NCI-H187 treated with DMSO at 0.1 percent for 48 hours (cell line): ENCODE results near the gene RERG.
"Not testable (repeated sequence)": the region's sequence is repeated elsewhere in the genome, so short reads cannot be mapped to it uniquely, and the experiment has no call there.

Source experiments
- DNase-seq: peaks from one replicate; lab custom pipeline; 2025; lab: John Stamatoyannopoulos, UW

Gene RERG

GRCh38 chr12:15143467-15143866 lies 77.8 kb downstream of the RERG start:
- DNase-seq: no peak

DNA sequence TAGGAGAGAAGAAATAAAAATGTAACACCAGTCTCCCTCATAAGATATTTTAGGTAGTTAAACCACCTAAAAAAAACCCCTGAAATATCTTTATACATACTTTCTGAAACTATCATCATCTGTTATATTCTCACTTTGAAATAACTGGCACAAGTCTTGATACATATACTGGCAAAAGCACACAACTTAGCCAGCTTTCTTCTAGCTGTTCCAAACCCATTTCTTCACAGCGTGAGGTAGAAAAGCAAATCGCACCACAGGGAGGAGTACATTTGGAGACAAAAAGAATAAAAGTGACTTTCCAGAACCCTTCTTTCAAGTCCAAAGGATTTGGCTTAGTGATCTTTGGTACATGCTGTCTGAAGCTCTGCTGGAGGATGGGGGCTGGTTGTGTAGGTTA lies 78.5 kb downstream of the RERG start:
- DNase-seq: no peak

- DNase-seq: no peak
These were observed 89.8 kb downstream of the RERG start for GRCh38 chr12:15131431-15131830.

- no peak for DNase-seq
These were observed 90.7 kb downstream of the RERG start for GRCh38 chr12:15130541-15130940.

DNA sequence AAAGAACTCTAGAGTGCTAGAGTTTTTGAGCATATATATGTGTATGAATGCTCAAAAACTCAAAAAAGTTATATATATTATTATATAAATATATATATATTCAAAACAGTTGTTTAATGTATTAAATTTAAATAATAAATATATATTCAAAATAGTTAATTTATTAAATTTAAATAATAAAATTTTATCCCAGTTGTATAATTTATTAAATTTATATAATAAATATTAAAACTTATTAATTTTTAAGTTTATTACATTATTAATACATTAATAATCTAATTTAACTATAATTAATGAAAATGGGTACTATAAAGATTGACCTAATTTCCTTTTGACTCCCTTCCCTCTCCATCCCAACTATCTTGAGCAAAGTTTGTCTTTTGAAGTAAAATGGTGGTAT lies 97.8 kb downstream of the RERG start:
- no peak for DNase-seq

GRCh38 chr12:15122344-15122743 lies 98.9 kb downstream of the RERG start:
- no peak for DNase-seq

DNA sequence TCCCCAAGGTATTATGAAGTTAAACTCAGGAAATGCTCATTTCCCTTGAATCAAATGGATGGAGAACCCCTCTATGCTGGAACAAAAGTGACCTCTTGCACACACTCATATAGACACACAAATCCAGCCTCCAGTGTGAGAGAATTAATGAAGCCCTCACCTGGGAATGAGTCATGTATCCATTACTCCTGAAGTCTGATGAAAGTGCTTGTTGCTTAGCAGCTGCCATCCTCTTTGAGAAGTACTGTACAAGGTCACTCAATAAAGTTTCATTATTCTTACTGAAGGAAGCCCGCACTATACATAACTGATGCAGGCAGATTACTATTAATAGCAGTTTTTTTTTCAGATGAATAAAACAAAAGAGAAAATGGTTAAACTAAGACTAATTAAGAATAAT lies 102.3 kb downstream of the RERG start:
- DNase-seq: no peak

GRCh38 chr12:15116983-15117382 lies 104.2 kb downstream of the RERG start:
- no peak for DNase-seq

DNA sequence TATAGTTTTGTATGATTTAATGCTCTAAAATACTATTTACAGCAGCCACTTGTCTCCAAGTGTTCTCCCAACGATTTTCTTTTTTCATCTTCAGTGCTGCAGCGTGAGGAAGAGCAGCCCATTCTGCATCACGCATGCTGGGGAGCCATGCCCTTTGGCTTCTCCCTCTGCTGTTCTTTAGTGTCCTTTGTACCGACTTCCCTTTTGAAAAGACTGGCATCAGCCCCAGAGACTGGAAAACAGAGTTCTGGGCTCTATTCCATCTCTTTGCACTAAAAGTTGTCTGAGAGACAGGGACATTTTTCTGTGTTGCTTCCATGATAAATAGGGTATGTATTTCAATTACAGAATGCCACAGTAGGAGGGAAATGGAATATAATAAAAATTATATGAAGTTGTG lies 105.1 kb downstream of the RERG start:
- DNase-seq: no peak

GRCh38 chr12:15115434-15115833 lies 105.8 kb downstream of the RERG start:
- no peak for DNase-seq

DNA sequence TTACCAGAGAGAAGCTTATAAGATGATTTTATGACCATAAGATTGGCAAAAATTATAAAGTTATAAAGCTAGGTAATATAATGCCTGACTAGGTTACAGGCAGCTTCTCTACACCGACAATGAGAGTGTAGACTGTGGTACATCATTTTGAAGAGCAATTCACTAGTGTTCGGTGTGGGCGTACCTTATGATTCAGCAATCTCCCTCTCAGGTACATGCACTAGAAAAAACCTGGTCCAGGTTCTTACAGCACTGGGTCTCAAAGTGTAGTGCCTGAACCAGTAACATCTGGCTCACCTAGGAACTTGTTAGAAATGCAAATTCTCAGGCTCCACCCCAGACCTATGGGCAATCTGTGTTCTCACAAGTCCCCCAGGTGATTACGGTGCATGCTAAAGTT lies 106.7 kb downstream of the RERG start:
- no peak for DNase-seq

- no peak for DNase-seq
These were observed 128.4 kb downstream of the RERG start for GRCh38 chr12:15092826-15093225.

DNA sequence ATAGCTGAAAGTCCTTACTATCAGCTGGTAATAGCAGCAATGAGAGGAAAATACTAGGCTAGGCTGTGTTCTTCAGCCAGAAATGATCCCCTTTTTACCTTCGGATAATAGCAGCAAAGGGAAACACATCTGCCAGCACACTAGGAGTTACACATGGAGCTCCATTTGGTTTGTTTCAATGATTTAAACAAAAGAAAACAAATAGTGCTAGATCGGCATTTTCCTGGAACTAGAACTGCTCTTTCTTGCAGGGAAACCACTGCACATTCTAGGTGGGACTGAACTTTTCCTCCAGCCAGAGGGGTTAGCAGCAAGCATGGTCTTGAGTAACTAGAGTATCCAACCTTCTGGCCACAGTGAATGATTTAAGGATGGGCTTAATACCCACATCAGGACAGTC lies 130.8 kb downstream of the RERG start:
- no peak for DNase-seq

DNA sequence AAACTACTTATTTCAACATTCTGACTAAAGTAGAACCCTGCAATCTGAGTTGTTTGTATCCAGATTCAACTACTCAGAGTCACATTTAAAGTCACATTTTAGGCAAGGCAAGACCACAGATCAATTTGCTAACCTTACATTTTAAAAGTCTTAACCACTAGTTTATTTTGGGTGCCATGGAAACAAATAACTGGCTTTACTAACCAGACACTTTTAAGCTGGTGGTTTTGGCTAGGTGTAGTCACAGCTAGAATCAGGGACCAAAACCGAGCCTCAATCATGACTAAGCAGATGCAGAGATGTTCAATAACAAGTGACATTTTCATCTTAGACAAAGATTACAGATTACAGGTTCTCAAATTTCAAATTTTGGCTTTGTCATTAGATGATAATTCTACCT lies 133.1 kb downstream of the RERG start:
- DNase-seq: no peak

DNA sequence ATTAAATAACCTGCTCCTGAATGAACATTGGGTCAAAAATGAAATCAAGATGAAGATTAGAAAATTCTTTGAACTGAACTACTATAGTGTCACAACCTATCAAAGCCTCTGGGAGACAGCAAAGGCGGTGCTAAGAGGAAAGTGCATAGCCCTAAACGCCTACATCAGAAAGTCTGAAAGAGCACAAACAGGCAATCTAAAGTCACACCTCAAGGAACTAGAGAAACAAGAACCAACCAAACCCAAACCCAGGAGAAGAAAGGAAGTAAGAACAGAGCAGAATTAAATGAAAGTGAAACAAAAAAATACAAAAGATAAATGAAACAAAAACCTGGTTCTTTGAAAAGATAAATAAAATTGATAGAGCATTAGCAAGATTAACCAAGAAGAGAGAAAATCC lies 143.5 kb downstream of the RERG start:
- DNase-seq: not testable (repeated sequence)

GRCh38 chr12:15074351-15074750 lies 146.9 kb downstream of the RERG start:
- no peak for DNase-seq

GRCh38 chr12:15059123-15059522 lies 162.1 kb downstream of the RERG start:
- DNase-seq: no peak
